NOMO-1 (cell line): Measurements from ENCODE around the gene CDC14C.

ENCODE experiments used
- DNase-seq, 2 experiments: peaks; one replicate each; lab custom pipeline; 2025; ENCODE audit not compliant: unreplicated experiment in 2 of 2; lab: John Stamatoyannopoulos, UW

Gene CDC14C

DNA sequence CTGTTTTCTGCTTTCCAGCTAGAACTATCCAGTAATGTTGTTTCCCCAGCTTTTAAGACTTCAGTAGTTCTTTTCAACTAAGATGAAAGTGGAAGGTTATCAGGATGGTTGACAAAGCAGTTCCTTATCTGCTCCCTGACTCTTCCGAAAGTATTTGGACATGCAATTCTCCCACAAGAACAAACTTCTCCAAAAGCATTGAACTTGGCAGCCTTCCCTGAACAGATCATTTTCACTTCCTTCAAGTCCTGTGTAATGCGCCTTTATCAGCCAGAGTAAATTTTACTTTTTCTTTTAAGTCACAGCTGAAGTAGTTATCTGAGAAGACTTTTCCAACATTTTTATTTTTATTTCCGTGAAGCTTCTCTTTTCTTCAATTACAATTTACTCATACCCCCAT is 39.7 kb downstream of the CDC14C start:
- peak; percentile 65 to 91 for DNase-seq

GRCh38 chr7:48971173-48971572 is 46.8 kb downstream of the CDC14C start:
- no peak for DNase-seq

DNA sequence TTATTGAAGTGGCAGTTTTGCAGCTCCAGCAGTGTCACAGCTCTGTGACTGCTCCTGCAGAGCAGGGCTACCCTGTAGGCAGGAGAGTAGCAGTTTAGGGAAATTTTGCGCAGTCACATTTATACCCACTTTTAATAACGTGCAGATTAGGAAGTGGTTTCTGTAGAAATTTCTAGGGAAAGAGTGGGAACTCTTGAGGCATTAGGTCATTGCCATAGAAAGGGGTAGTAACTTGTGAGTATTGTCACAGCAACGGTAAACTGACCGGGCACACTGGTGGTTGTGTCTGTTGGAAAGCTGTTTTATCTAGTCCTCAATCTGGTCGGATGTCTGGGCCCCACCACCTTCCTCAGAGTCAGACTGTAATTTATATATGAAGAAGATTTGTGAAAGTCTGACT is 51.9 kb downstream of the CDC14C start:
- DNase-seq: peak; percentile 55 to 57

DNA sequence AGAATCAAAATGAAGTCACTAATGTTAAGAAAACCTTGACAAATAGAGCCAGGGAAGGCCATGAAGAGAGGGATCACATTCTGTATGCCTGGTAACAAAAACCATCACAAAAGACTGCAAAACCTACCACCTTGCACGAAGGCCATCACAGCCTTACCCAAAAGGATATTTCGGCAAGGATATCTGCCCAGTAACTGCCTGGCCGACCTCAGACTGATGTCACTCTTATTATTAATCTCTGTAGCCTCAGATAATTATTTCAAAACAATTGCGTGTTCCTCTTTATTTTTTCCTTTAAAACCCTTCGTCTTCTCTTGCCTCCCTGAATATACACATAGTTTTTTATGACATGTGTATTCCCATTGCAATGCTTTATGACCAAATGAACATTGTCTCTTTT is 52.5 kb downstream of the CDC14C start:
- no peak for DNase-seq
